GM18507 (cell line): ENCODE data around the gene EPS8.
A peak's percentile ranks its signal among the peaks of the same experiment; 100 is the strongest.

ENCODE experiments used
- DNase-seq: peaks from one replicate; pipeline ENCODE4 v3.0.0; 2011; ENCODE audit warnings: low read depth; ENCODE audit not compliant: insufficient read length; ENCODE audit errors: extremely low spot score
- FAIRE-seq: peaks from 2 replicates; lab custom pipeline; 2011; peaks lifted over from hg19 to GRCh38; lab: Jason Lieb, UNC

Gene EPS8

GRCh38 chr12:15801770-15802744 is 12.9 kb upstream of the EPS8 start:
- FAIRE-seq = no peak

DNA sequence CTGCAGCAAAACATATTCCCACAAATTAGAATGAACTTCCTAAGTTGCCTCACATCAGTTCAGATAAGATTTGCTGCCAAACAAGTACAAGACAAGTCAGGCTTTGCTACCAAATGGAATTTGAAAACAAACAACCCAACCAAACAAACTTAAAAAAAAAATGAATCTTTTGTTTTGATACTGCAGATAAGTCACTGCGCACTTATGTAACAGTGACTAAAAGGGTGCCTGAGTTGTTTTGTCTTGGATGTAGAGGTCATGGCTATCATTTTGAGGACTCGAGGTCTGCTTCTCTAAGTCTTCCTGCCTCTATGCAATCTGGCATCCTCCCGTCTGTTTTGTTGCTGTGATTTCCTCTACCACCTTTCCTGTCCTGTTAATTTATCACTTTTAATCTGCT is 11.1 kb upstream of the EPS8 start:
- no peak for FAIRE-seq
- DNase-seq = no peak

More at GRCh38 chr12:15801770-15802744, 12.9 kb upstream of the EPS8 start:
- DNase-seq = no peak

DNA sequence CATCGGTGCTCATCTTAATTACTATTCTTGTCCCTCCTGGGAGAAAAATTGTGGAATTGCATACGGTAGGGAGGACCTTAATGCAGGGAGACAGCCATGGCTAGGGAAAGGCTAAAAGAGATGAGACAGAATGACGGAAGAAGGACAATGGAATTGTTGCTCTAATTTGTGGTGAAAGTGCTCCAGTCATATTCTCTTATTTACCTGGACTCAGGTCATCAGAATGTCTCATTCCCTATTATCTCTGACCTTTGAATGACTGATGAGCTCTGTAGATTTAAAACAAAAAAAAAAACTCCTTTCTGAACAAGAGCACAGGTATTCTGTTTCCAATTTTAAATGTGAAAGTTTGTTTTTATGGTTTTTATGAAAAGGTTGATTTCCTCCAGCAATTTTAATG is 8.6 kb upstream of the EPS8 start:
- FAIRE-seq = no peak
- DNase-seq = no peak

DNA sequence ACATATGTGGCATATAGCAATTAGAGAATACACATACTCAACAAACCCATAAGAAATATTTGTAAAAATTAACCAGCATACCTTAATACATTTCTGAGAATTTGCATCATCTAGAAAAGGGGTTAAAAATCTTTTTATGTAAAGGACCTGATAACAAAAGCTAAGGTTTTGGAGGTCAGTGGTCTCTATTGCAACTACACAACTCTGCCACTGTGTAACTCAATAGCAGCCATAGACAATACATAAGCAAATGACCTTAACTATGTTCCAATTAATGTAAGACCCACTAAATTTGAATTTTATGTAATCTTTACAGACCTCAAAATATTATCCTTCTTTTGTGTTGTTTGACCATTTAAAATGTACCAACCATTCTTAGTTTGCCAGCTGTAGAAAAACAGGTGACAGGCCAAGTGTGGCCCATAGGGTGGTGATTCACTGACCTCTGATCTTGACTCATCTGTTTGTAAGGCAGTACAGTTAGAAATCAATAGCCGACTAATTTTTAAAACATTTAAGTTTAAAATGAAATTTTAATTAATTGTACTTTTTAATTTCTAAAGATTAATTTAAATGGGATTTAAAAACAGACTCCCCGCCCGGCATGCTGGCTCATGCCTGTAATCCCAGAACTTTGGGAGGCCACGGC is 7.4 kb upstream of the EPS8 start:
- no peak for DNase-seq
- no peak for FAIRE-seq

GRCh38 chr12:15794836-15795235 is 5.6 kb upstream of the EPS8 start:
- FAIRE-seq (no peak), DNase-seq (no peak)

DNA sequence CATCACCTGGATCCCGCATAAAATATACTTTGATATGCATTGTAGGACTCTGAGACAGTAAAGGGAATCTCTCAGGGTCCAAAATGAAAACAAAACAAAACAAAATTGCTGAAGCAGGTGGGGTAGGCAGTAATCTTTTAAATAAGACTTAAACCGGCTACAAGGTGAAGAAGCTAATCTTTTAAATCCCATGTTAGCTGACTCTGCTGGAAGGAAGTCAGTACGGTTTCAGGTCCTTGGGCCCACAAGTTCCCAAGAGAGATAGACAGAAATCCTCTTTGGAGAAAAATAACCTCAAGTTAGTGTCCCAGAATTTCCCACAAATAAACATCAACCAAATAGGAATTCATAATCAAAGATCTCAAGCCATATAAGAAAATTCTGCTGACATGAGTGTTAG is 5.0 kb upstream of the EPS8 start:
- DNase-seq = no peak
- no peak for FAIRE-seq

GRCh38 chr12:15788233-15789219 is 662 bp downstream of the EPS8 start:
- FAIRE-seq (peak; percentile 45), DNase-seq (no peak)

DNA sequence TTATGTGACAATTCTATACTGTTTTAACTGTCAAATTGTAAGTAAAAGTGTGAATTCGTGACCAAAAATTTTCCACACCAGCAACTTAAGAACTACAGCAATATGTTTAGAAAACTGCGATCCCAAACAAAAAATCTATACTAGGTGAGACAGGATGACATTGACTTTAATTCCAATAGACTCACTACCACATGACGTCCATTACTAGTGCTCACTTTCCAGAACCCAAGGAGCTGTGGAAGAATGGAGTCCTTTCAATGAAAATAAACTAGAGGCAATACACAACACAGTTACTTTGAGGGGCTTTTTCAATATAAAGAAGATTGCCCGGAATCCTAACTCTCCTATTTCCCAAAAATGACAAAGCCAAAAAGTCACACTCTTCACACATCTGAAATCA is 1.4 kb downstream of the EPS8 start:
- no peak for FAIRE-seq

DNA sequence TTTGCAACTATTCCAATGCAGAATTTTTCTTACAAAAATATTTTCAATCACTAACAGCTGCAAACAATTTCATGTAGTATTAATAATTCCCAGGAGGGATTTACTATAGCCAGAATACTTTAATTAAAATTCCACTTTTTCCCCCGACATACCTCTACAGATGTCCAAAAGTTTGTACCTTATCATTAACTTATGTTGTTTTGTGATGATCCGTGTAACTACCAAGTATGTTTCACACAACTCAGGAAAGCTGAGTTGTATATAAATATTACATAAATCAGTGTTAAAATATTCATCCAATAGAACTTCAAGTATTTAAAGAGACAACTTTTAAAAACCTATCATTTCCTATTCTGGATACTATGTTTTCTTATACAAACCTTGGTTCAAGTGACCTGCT is 2.4 kb downstream of the EPS8 start:
- FAIRE-seq = no peak
- no peak for DNase-seq

More for the DNA sequence above, 1.4 kb downstream of the EPS8 start:
- no peak for DNase-seq

DNA sequence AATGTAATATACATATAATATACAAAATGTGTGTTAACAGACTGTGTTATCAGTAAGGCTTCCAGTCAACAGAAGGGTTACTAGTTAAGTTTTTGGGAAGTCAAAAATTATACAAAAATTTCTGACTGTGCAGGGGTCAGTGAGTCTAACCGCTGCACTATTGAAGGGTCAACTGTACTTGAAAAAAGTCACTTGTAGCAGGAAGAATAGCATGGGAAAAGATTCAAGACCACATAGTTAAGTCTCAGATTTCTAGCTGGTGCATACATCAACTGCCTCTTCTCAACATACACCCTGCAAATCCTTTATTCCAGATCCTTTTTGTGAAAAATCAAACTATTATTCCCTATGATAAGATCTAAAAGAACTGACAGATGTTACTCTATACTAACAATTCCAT is 5.9 kb downstream of the EPS8 start:
- no peak for DNase-seq
- no peak for FAIRE-seq

- no peak for DNase-seq
- no peak for FAIRE-seq
These were observed 6.5 kb downstream of the EPS8 start for GRCh38 chr12:15782667-15783066.

GRCh38 chr12:15779925-15780324 is 9.3 kb downstream of the EPS8 start:
- FAIRE-seq (peak; percentile 26), DNase-seq (no peak)

DNA sequence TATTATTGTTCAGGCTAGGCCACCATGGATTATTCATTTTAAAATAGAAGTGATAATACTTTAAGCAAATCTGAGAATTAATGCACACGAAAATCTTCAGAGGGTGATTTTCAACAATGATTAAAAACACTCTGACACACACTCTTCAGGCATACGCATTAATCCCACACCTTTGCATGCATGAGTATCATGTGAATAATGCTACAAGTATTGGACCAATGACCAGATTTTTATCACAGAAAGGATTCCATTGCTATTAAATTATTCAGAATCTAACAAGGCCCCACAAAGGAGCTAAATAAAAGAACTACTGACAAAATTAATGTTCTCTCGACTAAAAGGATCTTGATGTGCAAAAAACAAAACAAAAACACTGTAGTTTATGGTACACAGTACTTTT is 11.1 kb downstream of the EPS8 start:
- FAIRE-seq (no peak), DNase-seq (no peak)

DNA sequence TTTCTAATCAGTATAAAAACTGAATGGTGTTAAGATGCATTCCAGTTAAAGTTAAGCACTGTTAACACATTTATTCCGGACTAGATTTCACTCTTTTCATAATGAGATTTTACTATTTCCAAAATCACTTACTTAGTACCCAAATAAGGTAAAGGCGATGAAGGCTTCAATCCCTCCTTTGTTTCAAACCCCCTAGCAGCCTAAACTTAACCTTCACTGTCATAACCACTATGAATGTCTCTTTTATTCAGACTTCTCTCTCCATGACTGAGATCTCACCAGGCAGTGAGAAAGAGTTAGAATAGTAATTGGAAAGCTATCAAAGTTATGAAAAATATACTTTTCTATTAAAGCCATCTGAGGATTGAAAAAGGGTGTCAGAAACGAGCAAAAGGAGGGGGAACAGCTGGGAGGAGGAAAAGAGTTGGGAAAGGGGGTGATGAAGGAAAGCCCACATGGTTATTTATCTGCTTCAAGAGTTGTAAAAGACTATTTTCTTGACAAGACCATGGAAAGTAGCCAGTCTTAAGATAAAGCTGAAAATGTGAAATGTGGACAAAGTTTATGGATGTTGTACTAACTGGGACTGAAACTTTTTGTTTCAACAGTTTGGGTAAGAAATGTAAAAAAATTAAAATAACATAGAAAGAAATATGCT is 11.7 kb downstream of the EPS8 start:
- DNase-seq = no peak
- FAIRE-seq = no peak

DNA sequence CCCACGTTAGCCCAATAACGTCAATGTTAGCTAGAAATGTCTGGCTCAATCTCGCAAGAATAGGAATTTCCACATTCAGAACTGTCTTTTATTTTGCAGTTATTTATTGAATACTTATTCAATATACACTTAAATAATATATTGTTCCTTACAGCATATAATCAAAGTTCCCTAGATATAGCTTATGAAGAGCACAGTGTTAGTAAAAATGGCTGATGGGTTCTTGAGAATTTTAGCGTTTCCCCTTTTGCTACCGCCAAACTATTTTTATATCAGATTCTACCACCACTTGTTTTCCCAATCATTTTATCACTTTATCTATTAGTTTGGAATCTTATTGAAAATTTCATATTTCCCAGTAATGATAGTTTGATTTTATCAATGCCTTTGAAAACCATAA is 12.7 kb downstream of the EPS8 start:
- no peak for DNase-seq
- no peak for FAIRE-seq

GRCh38 chr12:15774819-15775218 is 14.4 kb downstream of the EPS8 start:
- no peak for DNase-seq
- no peak for FAIRE-seq

GRCh38 chr12:15772405-15773018 is 16.7 kb downstream of the EPS8 start:
- FAIRE-seq = no peak

DNA sequence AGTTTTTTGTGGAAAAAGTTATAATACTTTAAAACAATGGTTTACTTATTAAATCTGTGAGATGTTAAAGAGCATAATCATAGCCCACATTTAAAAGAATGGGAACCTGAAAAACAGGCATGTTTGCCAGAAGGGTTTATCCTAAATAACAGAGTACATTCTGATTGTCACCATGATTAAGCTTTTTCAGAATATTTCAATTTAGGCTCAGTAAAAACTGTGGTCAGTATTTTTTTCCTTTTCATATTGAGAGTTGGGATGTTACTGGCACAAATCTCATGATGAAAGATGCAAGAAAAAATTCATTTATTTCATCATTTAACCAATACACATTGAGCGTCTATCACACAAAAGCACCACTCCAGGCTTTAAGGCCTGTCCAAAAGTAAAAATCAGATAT is 18.6 kb downstream of the EPS8 start:
- no peak for DNase-seq
- FAIRE-seq = no peak

More at GRCh38 chr12:15772405-15773018, 16.7 kb downstream of the EPS8 start:
- no peak for DNase-seq

- DNase-seq (no peak), FAIRE-seq (no peak)
These were observed 19.2 kb downstream of the EPS8 start for GRCh38 chr12:15770021-15770420.
